ENCODE data around the gene ODF2L. TPM values are rescaled to one million over a fixed set of nuclear protein-coding genes. Genes with fewer than 3 reads are reported as not detected.

The ODF2L gene
- total and polyA plus RNA-seq, 9 of the 15 experiments (the other 6 are each of a cell fraction or from before 2014, with no cell fraction given): 2.2 to 6.0 (median 4.7) TPM

DNA sequence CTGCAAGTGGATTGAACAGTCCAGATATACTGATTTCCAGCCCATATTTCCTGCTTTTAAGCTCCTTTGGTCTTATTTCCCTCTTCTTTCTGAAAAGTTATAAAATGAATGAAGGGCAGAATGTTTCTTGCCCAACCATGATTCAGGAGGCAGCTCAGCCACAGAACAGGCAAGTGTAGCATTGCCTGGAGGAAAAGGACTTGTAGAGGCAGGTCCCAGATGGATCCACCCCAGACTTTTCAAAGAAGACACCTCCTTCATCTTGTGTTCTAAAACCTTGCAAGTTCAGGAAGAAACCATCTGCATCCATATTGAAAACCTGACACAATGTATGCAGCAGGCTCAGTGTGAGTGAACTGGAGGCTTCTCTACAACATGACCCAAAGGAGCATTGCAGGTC is 27.8 kb upstream of the ODF2L start, which contains the start of gene CLCA2:
Gene CLCA2, plus strand, starts transcription at position 299 of the 400 bp plus-strand sequence. Its CDS starts 77 bp downstream, at position 376.
- Histone ChIP-seq H3K9ac (ENCODE audit: insufficient read depth in 1 of 2, low read depth in 2 of 2, low read length in 2 of 2) (no peak within 1 kb of the TSS), H3K27ac (ENCODE audit: extremely low read depth, low read depth, low read length) (no peak within 1 kb of the TSS), H3K4me3 (no peak within 1 kb of the TSS), H3K27me3 (ENCODE audit: control insufficient read depth in 2 of 2, insufficient read depth in 2 of 2, low read length in 2 of 2) (no peaks in the 10 kb centered on the region), H3K4me1 (replicated peaks in 1 of 2; ENCODE audit: control insufficient read depth in 2 of 2, insufficient read depth in 2 of 2, low read length in 2 of 2) (no peaks in the 10 kb centered on the region), H3K9me3 (replicated peaks; ENCODE audit: control insufficient read depth, insufficient read depth, low read depth, low read length) (no peaks in the 10 kb centered on the region), H3K9me1 (ENCODE audit: control insufficient read depth, insufficient read depth, low read length) (no peaks in the 10 kb centered on the region), H4K20me1 (replicated peaks; ENCODE audit: control insufficient read depth, insufficient read depth, low read length) (no peaks in the 10 kb centered on the region), H3K79me2 (ENCODE audit: control insufficient read depth, insufficient read depth, low read length) (no peaks in the 10 kb centered on the region), H3K4me2 (ENCODE audit: insufficient read depth, low read length) (no peak within 1 kb of the TSS), H2AFZ (ENCODE audit: low read depth, low read length) (no peak within 1 kb of the TSS), H3K36me3 (ENCODE audit: control insufficient read depth, insufficient read depth, low read length) (no peaks in the 10 kb centered on the region)
- TF ChIP-seq CREB1 (IDR thresholded peaks at IDR 0.05) (no peak), CREB1 (CRISPR knock-in tag; IDR thresholded peaks at IDR 0.05) (no peak), RNF2 (IDR thresholded peaks at IDR 0.05) (no peak), E2F3 (CRISPR knock-in tag; IDR thresholded peaks at IDR 0.05) (no peak), DNMT1 (IDR thresholded peaks at IDR 0.05) (no peak), ZNF583 (CRISPR knock-in tag; IDR thresholded peaks at IDR 0.05) (no peak), ZNF668 (CRISPR knock-in tag; IDR thresholded peaks at IDR 0.05) (no peak), BRD9 (IDR thresholded peaks at IDR 0.05; ENCODE audit: low read depth, partially characterized antibody) (no peak), BDP1 (IDR thresholded peaks at IDR 0.05; ENCODE audit: insufficient read depth, insufficient read length) (no peak), ZBED1 (IDR thresholded peaks at IDR 0.05) (no peak)
- TF ChIP-seq, protein P1, sequence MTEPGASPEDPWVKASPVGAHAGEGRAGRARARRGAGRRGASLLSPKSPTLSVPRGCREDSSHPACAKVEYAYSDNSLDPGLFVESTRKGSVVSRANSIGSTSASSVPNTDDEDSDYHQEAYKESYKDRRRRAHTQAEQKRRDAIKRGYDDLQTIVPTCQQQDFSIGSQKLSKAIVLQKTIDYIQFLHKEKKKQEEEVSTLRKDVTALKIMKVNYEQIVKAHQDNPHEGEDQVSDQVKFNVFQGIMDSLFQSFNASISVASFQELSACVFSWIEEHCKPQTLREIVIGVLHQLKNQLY (CRISPR knock-in tag; conservative IDR thresholded peaks at IDR 0.05): no peak
- TF ChIP-seq, protein P2, sequence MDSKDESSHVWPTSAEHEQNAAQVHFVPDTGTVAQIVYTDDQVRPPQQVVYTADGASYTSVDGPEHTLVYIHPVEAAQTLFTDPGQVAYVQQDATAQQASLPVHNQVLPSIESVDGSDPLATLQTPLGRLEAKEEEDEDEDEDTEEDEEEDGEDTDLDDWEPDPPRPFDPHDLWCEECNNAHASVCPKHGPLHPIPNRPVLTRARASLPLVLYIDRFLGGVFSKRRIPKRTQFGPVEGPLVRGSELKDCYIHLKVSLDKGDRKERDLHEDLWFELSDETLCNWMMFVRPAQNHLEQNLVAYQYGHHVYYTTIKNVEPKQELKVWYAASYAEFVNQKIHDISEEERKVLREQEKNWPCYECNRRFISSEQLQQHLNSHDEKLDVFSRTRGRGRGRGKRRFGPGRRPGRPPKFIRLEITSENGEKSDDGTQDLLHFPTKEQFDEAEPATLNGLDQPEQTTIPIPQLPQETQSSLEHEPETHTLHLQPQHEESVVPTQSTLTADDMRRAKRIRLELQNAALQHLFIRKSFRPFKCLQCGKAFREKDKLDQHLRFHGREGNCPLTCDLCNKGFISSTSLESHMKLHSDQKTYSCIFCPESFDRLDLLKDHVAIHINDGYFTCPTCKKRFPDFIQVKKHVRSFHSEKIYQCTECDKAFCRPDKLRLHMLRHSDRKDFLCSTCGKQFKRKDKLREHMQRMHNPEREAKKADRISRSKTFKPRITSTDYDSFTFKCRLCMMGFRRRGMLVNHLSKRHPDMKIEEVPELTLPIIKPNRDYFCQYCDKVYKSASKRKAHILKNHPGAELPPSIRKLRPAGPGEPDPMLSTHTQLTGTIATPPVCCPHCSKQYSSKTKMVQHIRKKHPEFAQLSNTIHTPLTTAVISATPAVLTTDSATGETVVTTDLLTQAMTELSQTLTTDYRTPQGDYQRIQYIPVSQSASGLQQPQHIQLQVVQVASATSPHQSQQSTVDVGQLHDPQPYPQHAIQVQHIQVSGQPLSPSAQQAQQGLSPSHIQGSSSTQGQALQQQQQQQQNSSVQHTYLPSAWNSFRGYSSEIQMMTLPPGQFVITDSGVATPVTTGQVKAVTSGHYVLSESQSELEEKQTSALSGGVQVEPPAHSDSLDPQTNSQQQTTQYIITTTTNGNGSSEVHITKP (IDR thresholded peaks at IDR 0.05; ENCODE audit: partially characterized antibody): no peak
- TF ChIP-seq, protein P3, sequence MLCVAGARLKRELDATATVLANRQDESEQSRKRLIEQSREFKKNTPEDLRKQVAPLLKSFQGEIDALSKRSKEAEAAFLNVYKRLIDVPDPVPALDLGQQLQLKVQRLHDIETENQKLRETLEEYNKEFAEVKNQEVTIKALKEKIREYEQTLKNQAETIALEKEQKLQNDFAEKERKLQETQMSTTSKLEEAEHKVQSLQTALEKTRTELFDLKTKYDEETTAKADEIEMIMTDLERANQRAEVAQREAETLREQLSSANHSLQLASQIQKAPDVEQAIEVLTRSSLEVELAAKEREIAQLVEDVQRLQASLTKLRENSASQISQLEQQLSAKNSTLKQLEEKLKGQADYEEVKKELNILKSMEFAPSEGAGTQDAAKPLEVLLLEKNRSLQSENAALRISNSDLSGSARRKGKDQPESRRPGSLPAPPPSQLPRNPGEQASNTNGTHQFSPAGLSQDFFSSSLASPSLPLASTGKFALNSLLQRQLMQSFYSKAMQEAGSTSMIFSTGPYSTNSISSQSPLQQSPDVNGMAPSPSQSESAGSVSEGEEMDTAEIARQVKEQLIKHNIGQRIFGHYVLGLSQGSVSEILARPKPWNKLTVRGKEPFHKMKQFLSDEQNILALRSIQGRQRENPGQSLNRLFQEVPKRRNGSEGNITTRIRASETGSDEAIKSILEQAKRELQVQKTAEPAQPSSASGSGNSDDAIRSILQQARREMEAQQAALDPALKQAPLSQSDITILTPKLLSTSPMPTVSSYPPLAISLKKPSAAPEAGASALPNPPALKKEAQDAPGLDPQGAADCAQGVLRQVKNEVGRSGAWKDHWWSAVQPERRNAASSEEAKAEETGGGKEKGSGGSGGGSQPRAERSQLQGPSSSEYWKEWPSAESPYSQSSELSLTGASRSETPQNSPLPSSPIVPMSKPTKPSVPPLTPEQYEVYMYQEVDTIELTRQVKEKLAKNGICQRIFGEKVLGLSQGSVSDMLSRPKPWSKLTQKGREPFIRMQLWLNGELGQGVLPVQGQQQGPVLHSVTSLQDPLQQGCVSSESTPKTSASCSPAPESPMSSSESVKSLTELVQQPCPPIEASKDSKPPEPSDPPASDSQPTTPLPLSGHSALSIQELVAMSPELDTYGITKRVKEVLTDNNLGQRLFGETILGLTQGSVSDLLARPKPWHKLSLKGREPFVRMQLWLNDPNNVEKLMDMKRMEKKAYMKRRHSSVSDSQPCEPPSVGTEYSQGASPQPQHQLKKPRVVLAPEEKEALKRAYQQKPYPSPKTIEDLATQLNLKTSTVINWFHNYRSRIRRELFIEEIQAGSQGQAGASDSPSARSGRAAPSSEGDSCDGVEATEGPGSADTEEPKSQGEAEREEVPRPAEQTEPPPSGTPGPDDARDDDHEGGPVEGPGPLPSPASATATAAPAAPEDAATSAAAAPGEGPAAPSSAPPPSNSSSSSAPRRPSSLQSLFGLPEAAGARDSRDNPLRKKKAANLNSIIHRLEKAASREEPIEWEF (CRISPR knock-in tag; IDR thresholded peaks at IDR 0.05): no peak
- TF ChIP-seq, protein P4, sequence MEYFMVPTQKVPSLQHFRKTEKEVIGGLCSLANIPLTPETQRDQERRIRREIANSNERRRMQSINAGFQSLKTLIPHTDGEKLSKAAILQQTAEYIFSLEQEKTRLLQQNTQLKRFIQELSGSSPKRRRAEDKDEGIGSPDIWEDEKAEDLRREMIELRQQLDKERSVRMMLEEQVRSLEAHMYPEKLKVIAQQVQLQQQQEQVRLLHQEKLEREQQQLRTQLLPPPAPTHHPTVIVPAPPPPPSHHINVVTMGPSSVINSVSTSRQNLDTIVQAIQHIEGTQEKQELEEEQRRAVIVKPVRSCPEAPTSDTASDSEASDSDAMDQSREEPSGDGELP (CRISPR knock-in tag; IDR thresholded peaks at IDR 0.05; ENCODE audit: borderline replicate concordance): no peak
- FAIRE-seq (no peak), DNase-seq (ENCODE audit: extremely low read depth in 1 of 4, low spot score in 3 of 4) (no peak), ATAC-seq (no peak)
- intact Hi-C loops (cut with micrococcal nuclease): no loop called here
- ChIA-PET POLR2A (no interaction called here), CTCF (ENCODE audit: low intra/inter-chr PET ratio) (no interaction called here)
- BruUV-seq (replicated peaks): no TSS peak
- in situ Hi-C loops (cut with MboI): no loop called here
